H1 (cell line): Measurements from ENCODE around the gene POLN. TPM values are rescaled to one million over a fixed set of nuclear protein-coding genes. Genes with fewer than 3 reads are reported as not detected.
A peak's percentile ranks its signal among the peaks of the same experiment; 100 is the strongest.

Experiments used
- CTCF ChIA-PET: fragments of 300-600 bp; sonication (Branson Sonifier 250); formaldehyde crosslinking; loops from one replicate; lab custom pipeline; 2021; ENCODE audit not compliant: partially characterized antibody; lab: Charles Lee
- POLR2A ChIA-PET: fragments of 300-600 bp; sonication (Branson Sonifier 250); formaldehyde crosslinking; loops from one replicate; lab custom pipeline; 2021; ENCODE audit warnings: inconsistent platforms; ENCODE audit not compliant: partially characterized antibody; lab: Charles Lee
- DNase-seq, 2 experiments: peaks; one replicate each; pipeline versions ENCODE4 v3.0.0 to v3.0.0-alpha.2; 2010 to 2022; ENCODE audit warnings: low spot score in 2 of 2, low read depth in 1 of 2, mixed read lengths in 1 of 2
- FAIRE-seq: peaks from 2 replicates; lab custom pipeline; 2011; peaks lifted over from hg19 to GRCh38; lab: Jason Lieb, UNC
- H2AFZ ChIP-seq: 2 replicates; pipeline ENCODE4 v1.8.1; 2012; ENCODE audit warnings: low read length, inconsistent platforms
- H2AK5ac ChIP-seq: 2 replicates; pipeline ENCODE4 v1.6.1; 2013; ENCODE audit warnings: low read depth, low read length
- H2BK120ac ChIP-seq: replicated peaks from 2 replicates; pipeline ENCODE3; 2013; ENCODE audit warnings: low read depth, low read length, inconsistent platforms
- H2BK12ac ChIP-seq: 2 replicates; pipeline ENCODE4 v1.6.1; 2013; ENCODE audit warnings: low read depth, low read length
- H2BK15ac ChIP-seq: 2 replicates; pipeline ENCODE4 v1.6.1; 2013; ENCODE audit warnings: low read length
- H2BK20ac ChIP-seq: 2 replicates; pipeline ENCODE4 v1.6.1; 2013; ENCODE audit warnings: low read length
- H2BK5ac ChIP-seq: 2 replicates; pipeline ENCODE4 v1.6.1; 2013; ENCODE audit warnings: low read depth, low read length
- H3K14ac ChIP-seq: 2 replicates; pipeline ENCODE4 v1.6.1; 2013; ENCODE audit warnings: inconsistent platforms; ENCODE audit not compliant: insufficient read length
- H3K18ac ChIP-seq: 2 replicates; pipeline ENCODE4 v1.6.1; 2013; ENCODE audit warnings: low read length; ENCODE audit errors: extremely low read depth
- H3K23ac ChIP-seq: 2 replicates; pipeline ENCODE4 v1.6.1; 2013; ENCODE audit warnings: inconsistent platforms; ENCODE audit not compliant: insufficient read length
- H3K23me2 ChIP-seq: 2 replicates; pipeline ENCODE4 v1.6.1; 2013; ENCODE audit warnings: low read depth, low read length
- H3K27ac ChIP-seq: 2 replicates; pipeline ENCODE4 v1.6.1; 2011; ENCODE audit warnings: low read depth, low read length, inconsistent platforms
- H3K27me3 ChIP-seq, 4 experiments: replicated peaks in 1 of 4; 1 replicate in 1 of 4; 2 replicates in 3 of 4; pipeline versions ENCODE4 v1.6.1 to v1.8.1; 2011 to 2013; ENCODE audit warnings: low read length in 3 of 4, mild to moderate bottlenecking in 3 of 4, inconsistent platforms in 2 of 4, mixed read lengths in 2 of 4, moderate library complexity in 1 of 4; ENCODE audit not compliant: control insufficient read depth in 3 of 4, insufficient read depth in 3 of 4; ENCODE audit errors: extremely low read depth in 1 of 4
- H3K36me3 ChIP-seq, 4 experiments: 2 replicates each; pipeline versions ENCODE4 v1.6.1 to v1.8.1; 2011 to 2013; ENCODE audit warnings: mild to moderate bottlenecking in 4 of 4, low read length in 3 of 4, moderate library complexity in 2 of 4, control low read depth in 1 of 4, inconsistent platforms in 1 of 4; ENCODE audit not compliant: insufficient read depth in 4 of 4, control insufficient read depth in 2 of 4
- H3K4ac ChIP-seq: replicated peaks from 2 replicates; pipeline ENCODE3; 2013; ENCODE audit warnings: low read length, low read depth, mixed read lengths, inconsistent platforms; ENCODE audit not compliant: insufficient read length
- H3K4me1 ChIP-seq, 4 experiments: replicated peaks in 1 of 4; 1 replicate in 1 of 4; 2 replicates in 3 of 4; pipeline versions ENCODE4 v1.6.1 to v1.8.1; 2011 to 2013; ENCODE audit warnings: low read length in 3 of 4, inconsistent platforms in 2 of 4, mixed read lengths in 1 of 4; ENCODE audit not compliant: insufficient read depth in 4 of 4, control insufficient read depth in 3 of 4
- H3K4me2 ChIP-seq, 2 experiments: 2 replicates each; pipeline versions ENCODE4 v1.6.1 to v1.8.1; 2011 to 2013; ENCODE audit warnings: low read depth in 2 of 2, low read length in 2 of 2, control low read depth in 1 of 2, inconsistent platforms in 1 of 2, mild to moderate bottlenecking in 1 of 2; ENCODE audit not compliant: insufficient read depth in 1 of 2
- H3K4me3 ChIP-seq, 4 experiments: fragments of 200-600, 300-600 bp in 1 of 4; sonication (generic), shearing (Covaris generic), sonication (Bioruptor Twin) in 1 of 4; 2 replicates each; pipeline versions ENCODE4 v1.5.1 to v1.8.1; 2011 to 2016; ENCODE audit warnings: low read length in 4 of 4, low read depth in 3 of 4, control low read depth in 2 of 4, inconsistent platforms in 2 of 4, mild to moderate bottlenecking in 2 of 4, mixed read lengths in 1 of 4, moderate library complexity in 1 of 4; ENCODE audit not compliant: insufficient read depth in 2 of 4; ENCODE audit errors: extremely low read depth in 1 of 4
- H3K56ac ChIP-seq: replicated peaks from 2 replicates; pipeline ENCODE3; 2013; ENCODE audit warnings: low read depth, mild to moderate bottlenecking, mixed read lengths, low read length, inconsistent platforms; ENCODE audit not compliant: insufficient read length
- H3K79me1 ChIP-seq: 2 replicates; pipeline ENCODE4 v1.6.1; 2013; ENCODE audit warnings: low read depth, low read length, control low read depth
- H3K79me2 ChIP-seq, 2 experiments: 2 replicates each; pipeline versions ENCODE4 v1.6.1 to v1.8.1; 2012 to 2013; ENCODE audit warnings: low read length in 2 of 2, mild to moderate bottlenecking in 2 of 2, inconsistent platforms in 1 of 2; ENCODE audit not compliant: insufficient read depth in 2 of 2, control insufficient read depth in 1 of 2
- H3K9ac ChIP-seq, 4 experiments: replicated peaks in 1 of 4; 1 replicate in 1 of 4; 2 replicates in 3 of 4; pipeline versions ENCODE4 v1.6.1 to v1.8.1; 2011 to 2013; ENCODE audit warnings: low read depth in 3 of 4, low read length in 3 of 4, control low read depth in 2 of 4, mild to moderate bottlenecking in 2 of 4, moderate library complexity in 2 of 4, inconsistent platforms in 1 of 4; ENCODE audit errors: extremely low read depth in 1 of 4
- H3K9me3 ChIP-seq, 2 experiments: 2 replicates each; pipeline versions ENCODE4 v1.6.1 to v1.8.1; 2012 to 2013; ENCODE audit warnings: mild to moderate bottlenecking in 2 of 2, moderate library complexity in 2 of 2, control low read depth in 1 of 2, inconsistent platforms in 1 of 2, low read depth in 1 of 2, low read length in 1 of 2, mixed read lengths in 1 of 2; ENCODE audit not compliant: insufficient read depth in 2 of 2
- H4K20me1 ChIP-seq, 2 experiments: replicated peaks in 1 of 2; 2 replicates each; pipeline versions ENCODE3 to v1.8.1; 2011 to 2013; ENCODE audit warnings: inconsistent platforms in 2 of 2, low read length in 2 of 2, mild to moderate bottlenecking in 1 of 2; ENCODE audit not compliant: insufficient read depth in 2 of 2, control insufficient read depth in 1 of 2
- H4K5ac ChIP-seq: 2 replicates; pipeline ENCODE4 v1.6.1; 2013; ENCODE audit warnings: low read length, low read depth, mixed read lengths, inconsistent platforms; ENCODE audit not compliant: insufficient read length
- H4K8ac ChIP-seq: 2 replicates; pipeline ENCODE4 v1.8.0; 2013; ENCODE audit warnings: mild to moderate bottlenecking, moderate library complexity, low read length, inconsistent platforms; ENCODE audit not compliant: insufficient read depth; ENCODE audit errors: extremely low read depth
- H4K91ac ChIP-seq: replicated peaks from 2 replicates; pipeline ENCODE3; 2013; ENCODE audit warnings: low read length, mixed read lengths, inconsistent platforms; ENCODE audit not compliant: insufficient read length
- ASH2L ChIP-seq: fragments of 200-600, 300-600 bp; sonication (generic); IDR thresholded peaks from one replicate; pipeline ENCODE4 v1.7.1; 2017; ENCODE audit warnings: low read length
- BACH1 ChIP-seq: IDR thresholded peaks from 2 replicates; pipeline ENCODE4 v1.6.1; 2012; ENCODE audit warnings: low read length, improper control_type of control experiment
- CBX8 ChIP-seq: fragments of 300-800, 300-1000 bp; sonication (generic); IDR thresholded peaks from 2 replicates; pipeline ENCODE4 v1.7.1; 2016; ENCODE audit warnings: low read depth, low read length, borderline replicate concordance
- CTBP2 ChIP-seq: IDR thresholded peaks from 2 replicates; pipeline ENCODE4 v1.7.0; 2011; ENCODE audit warnings: borderline replicate concordance, mild to moderate bottlenecking, moderate library complexity, mixed read lengths, low read length; ENCODE audit not compliant: insufficient read depth, insufficient read length
- EZH2 ChIP-seq: fragments of 200-600 bp; sonication (generic); IDR thresholded peaks from 2 replicates; pipeline ENCODE4 v1.7.1; 2012; ENCODE audit warnings: low read depth, mild to moderate bottlenecking, moderate library complexity, low read length, inconsistent platforms; ENCODE audit not compliant: severe bottlenecking
- MAFK ChIP-seq: IDR thresholded peaks from 2 replicates; pipeline ENCODE4 v1.6.1; 2012; ENCODE audit warnings: low read depth, mild to moderate bottlenecking, improper control_type of control experiment, low read length
- SUZ12 ChIP-seq: fragments of 200-600 bp; sonication (generic); IDR thresholded peaks from 2 replicates; pipeline ENCODE4 v1.6.1; 2012; ENCODE audit warnings: mild to moderate bottlenecking, inconsistent platforms, low read length, moderate library complexity, mixed read lengths
- ZNF274 ChIP-seq: IDR thresholded peaks from 2 replicates; pipeline ENCODE4 v1.7.0; 2012; ENCODE audit warnings: low read length, borderline replicate concordance; ENCODE audit errors: extremely low read depth
- WGBS, 2 experiments: shearing (Covaris generic) in 1 of 2; methylation state at CpG; one replicate each; pipeline versions ENCODE4 v1.1.6 to v1.1.7; 2013 to 2015; ENCODE audit warnings: low lambda C conversion rate in 2 of 2, mixed read lengths in 2 of 2, inconsistent platforms in 1 of 2, low coverage in 1 of 2, missing lambda C conversion rate in 1 of 2; ENCODE audit not compliant: insufficient replicate concordance in 2 of 2, insufficient coverage in 1 of 2, insufficient read length in 1 of 2; ENCODE audit errors: extremely low coverage in 1 of 2, missing lambda C conversion rate in 1 of 2; 5-methylcytosine and 5-hydroxymethylcytosine counted together
- polyA plus RNA-seq, 7 experiments: library from polyadenylated mRNA; depleted of rRNA in 3 of 7; stranded (reverse) in 5 of 7; unstranded in 2 of 7; fragments of >200 nt in 5 of 7; fragments of 200-250 nt in 2 of 7; gene quantifications; 1 replicate in 5 of 7; 2 replicates in 1 of 7; 4 replicates in 1 of 7; pipeline versions ENCODE4 v1.2.1 to v1.2.3, GENCODE V29; 2011 to 2013; ENCODE audit warnings: missing spikeins in 2 of 7, mixed read lengths in 2 of 7
- total RNA-seq: library from RNA; stranded (reverse); fragmentation: NEBNext Ultra II Directional; extraction: Animal tissue kit (Norgen Biotek cat#: 25700); gene quantifications from 2 replicates; pipeline ENCODE4 v1.2.1, GENCODE V29; 2021
- TF ChIP-seq, protein P1 (sequence below): IDR thresholded peaks from 2 replicates; pipeline ENCODE4 v1.6.1; 2012; ENCODE audit warnings: inconsistent platforms
- TF ChIP-seq, protein P2 (sequence below): IDR thresholded peaks from 2 replicates; pipeline ENCODE4 v1.6.1; 2012; ENCODE audit warnings: low read length, inconsistent platforms

The POLN gene
- total and polyA plus RNA-seq, 2 of the 8 experiments (the other 6 are each of a cell fraction or from before 2014, with no cell fraction given) = 0.98 to 1.5 TPM

DNA sequence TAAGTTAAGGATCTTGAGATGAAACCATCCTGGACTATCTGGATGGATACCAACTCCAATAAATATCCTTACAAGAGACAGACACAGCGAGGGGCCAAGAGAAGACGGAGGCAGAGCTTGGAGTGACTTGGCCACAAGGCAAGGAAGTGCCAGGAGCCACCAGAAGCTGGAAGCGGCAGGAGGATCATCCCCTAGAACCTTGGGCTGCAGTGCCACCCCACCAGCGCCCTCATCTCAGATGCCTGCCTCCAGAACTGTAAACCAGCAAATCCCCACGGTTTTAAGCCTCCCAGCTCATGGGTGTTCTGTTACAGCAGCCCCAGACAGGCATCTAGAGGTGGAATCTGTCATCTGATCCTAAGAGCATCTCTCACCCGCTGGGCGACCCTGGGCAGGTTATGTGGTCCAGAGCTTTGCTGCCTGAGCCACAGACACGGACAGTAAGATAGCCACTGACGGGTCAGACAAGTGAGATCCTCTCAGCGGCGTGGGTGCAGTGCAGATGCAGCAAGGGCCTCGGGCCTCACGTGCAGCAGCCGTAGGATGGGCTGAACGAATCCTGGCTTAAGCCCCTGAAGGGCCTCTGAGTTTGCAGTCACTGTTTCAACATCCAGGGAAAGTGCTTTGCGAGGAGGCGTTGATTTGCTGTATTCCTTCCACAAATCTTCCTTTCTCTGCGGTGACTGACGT, 45.1 kb upstream of the POLN start:
- H3K36me3 ChIP-seq = no peaks in the 10 kb centered on the region
- no peak overlapping the region for H2BK15ac ChIP-seq
- H3K14ac ChIP-seq = no peak overlapping the region
- H4K8ac ChIP-seq = peak overlapping the region; percentile 72
- no peak for DNase-seq
- H3K4ac ChIP-seq = no peak overlapping the region
- CTCF ChIA-PET = interaction anchor here (0.6 to 1.0 kb wide), 3 partner anchors 157 to 229 kb away, joined by 3 read pairs; no protein-coding TSS in a partner anchor
- POLR2A ChIA-PET = no interaction called here
- no peak overlapping the region for H3K27ac ChIP-seq
- no peak overlapping the region for H3K23ac ChIP-seq
- peaks cover 7% of the 10 kb centered on the region; the same call in 1 of the 2 replicates for H3K23me2 ChIP-seq
- no peak overlapping the region for H2BK20ac ChIP-seq
- no peak overlapping the region; a peak in 1 of 7 replicates for H3K9ac ChIP-seq
- no peak overlapping the region for H2AK5ac ChIP-seq
- H2BK12ac ChIP-seq = no peak overlapping the region
- H4K91ac ChIP-seq = no peak overlapping the region
- no peak for FAIRE-seq
- no peaks in the 10 kb centered on the region for H3K27me3 ChIP-seq
- no peak overlapping the region for H2BK5ac ChIP-seq
- H3K4me2 ChIP-seq = no peak overlapping the region; a peak in 1 of 4 replicates
- peaks cover 0 to 8% (median 0%) of the 10 kb centered on the region in 4 experiments; a peak in 2 of 7 replicates for H3K4me1 ChIP-seq
- no peaks in the 10 kb centered on the region for H3K9me3 ChIP-seq
- no peaks in the 10 kb centered on the region for H3K79me2 ChIP-seq
- H3K56ac ChIP-seq = no peak overlapping the region
- no peak overlapping the region for H4K5ac ChIP-seq
- no peak overlapping the region for H3K18ac ChIP-seq
- peaks cover 0 to 6% of the 10 kb centered on the region in 2 experiments for H4K20me1 ChIP-seq
- no peak overlapping the region for H2BK120ac ChIP-seq
- 76% methylated on average over 19 of the region's 19 CpGs; no CpG with 5 or more reads in 1 of the 2 experiments for whole genome bisulfite sequencing, 2 experiments
- no peak overlapping the region for H2AFZ ChIP-seq
- H3K4me3 ChIP-seq = no peak overlapping the region
- no peaks in the 10 kb centered on the region for H3K79me1 ChIP-seq
- TF ChIP-seq, protein P1, sequence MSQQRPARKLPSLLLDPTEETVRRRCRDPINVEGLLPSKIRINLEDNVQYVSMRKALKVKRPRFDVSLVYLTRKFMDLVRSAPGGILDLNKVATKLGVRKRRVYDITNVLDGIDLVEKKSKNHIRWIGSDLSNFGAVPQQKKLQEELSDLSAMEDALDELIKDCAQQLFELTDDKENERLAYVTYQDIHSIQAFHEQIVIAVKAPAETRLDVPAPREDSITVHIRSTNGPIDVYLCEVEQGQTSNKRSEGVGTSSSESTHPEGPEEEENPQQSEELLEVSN = no peak
- TF ChIP-seq BACH1 = no peak
- no peak for TF ChIP-seq ZNF274
- no peak for TF ChIP-seq CTBP2
- TF ChIP-seq, protein P2, sequence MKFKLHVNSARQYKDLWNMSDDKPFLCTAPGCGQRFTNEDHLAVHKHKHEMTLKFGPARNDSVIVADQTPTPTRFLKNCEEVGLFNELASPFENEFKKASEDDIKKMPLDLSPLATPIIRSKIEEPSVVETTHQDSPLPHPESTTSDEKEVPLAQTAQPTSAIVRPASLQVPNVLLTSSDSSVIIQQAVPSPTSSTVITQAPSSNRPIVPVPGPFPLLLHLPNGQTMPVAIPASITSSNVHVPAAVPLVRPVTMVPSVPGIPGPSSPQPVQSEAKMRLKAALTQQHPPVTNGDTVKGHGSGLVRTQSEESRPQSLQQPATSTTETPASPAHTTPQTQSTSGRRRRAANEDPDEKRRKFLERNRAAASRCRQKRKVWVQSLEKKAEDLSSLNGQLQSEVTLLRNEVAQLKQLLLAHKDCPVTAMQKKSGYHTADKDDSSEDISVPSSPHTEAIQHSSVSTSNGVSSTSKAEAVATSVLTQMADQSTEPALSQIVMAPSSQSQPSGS = no peak
- no peak for TF ChIP-seq ASH2L
- no peak for TF ChIP-seq MAFK
- no peak for TF ChIP-seq CBX8
- no peak for TF ChIP-seq SUZ12
- no peak for TF ChIP-seq EZH2
